GM12878 (cell line): ENCODE results near the gene FRK. TPM values are rescaled to one million over a fixed set of nuclear protein-coding genes. Genes with fewer than 3 reads are reported as not detected.

Experiments used
- ATAC-seq: fragments of 200-7000 bp; cut with Tn5 transposase; 3 replicates; pipeline ENCODE4 v1.9.1; 2020; ENCODE audit warnings: mild to moderate bottlenecking, moderate library complexity
- BruUV-seq: library from RNA; stranded (reverse); fragments of 400-500 nt; replicated peaks from 2 replicates; lab custom pipeline; 2021; lab: Mats Ljungman, UMichigan
- CTCF ChIA-PET: fragments of 300-600 bp; sonication (Branson Sonifier 250); formaldehyde crosslinking; extraction: SDS; loops from one replicate; lab custom pipeline; 2021; ENCODE audit warnings: inconsistent platforms; lab: Yijun Ruan, JAX
- POLR2A ChIA-PET: fragments of 350-600 bp; formaldehyde crosslinking; extraction: SDS; loops from one replicate; lab custom pipeline; 2021; ENCODE audit warnings: inconsistent platforms; lab: Charles Lee
- RAD21 ChIA-PET: fragments of 300-600 bp; sonication (Branson Sonifier 250); formaldehyde crosslinking; loops from one replicate; lab custom pipeline; 2023; ENCODE audit warnings: antibody characterized with exemption; ENCODE audit not compliant: unreplicated experiment; lab: Charles Lee
- SMC1A ChIA-PET: fragments of 300-600 bp; sonication (Branson Sonifier 250); formaldehyde crosslinking; loops from one replicate; lab custom pipeline; 2023; ENCODE audit not compliant: unreplicated experiment, uncharacterized antibody; lab: Charles Lee
- DNase-seq: peaks from one replicate; pipeline ENCODE4 v3.0.0-alpha.2; 2011; ENCODE audit warnings: low read depth, low spot score
- FAIRE-seq: peaks from 3 replicates; lab custom pipeline; 2011; peaks lifted over from hg19 to GRCh38; lab: Jason Lieb, UNC
- H2AFZ ChIP-seq: 2 replicates; pipeline ENCODE4 v1.6.0; 2011; ENCODE audit warnings: low read depth, low read length, control low read depth; ENCODE audit not compliant: control insufficient read depth
- H3K27ac ChIP-seq: 2 replicates; pipeline ENCODE4 v1.5.1; 2011; ENCODE audit warnings: control low read depth; ENCODE audit not compliant: control insufficient read depth, insufficient read depth
- H3K27me3 ChIP-seq, 2 experiments: replicated peaks in 1 of 2; 2 replicates each; pipeline versions ENCODE4 v1.6.0 to v1.6.1; 2011; ENCODE audit warnings: low read length in 1 of 2; ENCODE audit not compliant: control insufficient read depth in 2 of 2, insufficient read depth in 2 of 2
- H3K36me3 ChIP-seq, 2 experiments: 2 replicates each; pipeline ENCODE4 v1.5.1; 2011; ENCODE audit warnings: low read length in 1 of 2; ENCODE audit not compliant: control insufficient read depth in 2 of 2, insufficient read depth in 2 of 2
- H3K4me1 ChIP-seq: 2 replicates; pipeline ENCODE4 v1.6.1; 2011; ENCODE audit warnings: mild to moderate bottlenecking, low read length, moderate library complexity, mixed read lengths; ENCODE audit not compliant: control insufficient read depth, insufficient read depth
- H3K4me2 ChIP-seq: 2 replicates; pipeline ENCODE4 v1.6.0; 2011; ENCODE audit warnings: control low read depth; ENCODE audit not compliant: control insufficient read depth, insufficient read depth
- H3K4me3 ChIP-seq: fragments of 200-600 bp; sonication (generic); 2 replicates; pipeline ENCODE4 v1.5.1; 2016
- H3K79me2 ChIP-seq: 2 replicates; pipeline ENCODE4 v1.6.0; 2011; ENCODE audit warnings: low read length; ENCODE audit not compliant: control insufficient read depth, insufficient read depth
- H3K9ac ChIP-seq: 2 replicates; pipeline ENCODE4 v1.8.0; 2011; ENCODE audit warnings: low read length, control low read depth, mixed read lengths; ENCODE audit not compliant: control insufficient read depth, insufficient read depth
- H3K9me3 ChIP-seq: replicated peaks from 3 replicates; pipeline ENCODE4 v1.5.1; 2011; ENCODE audit warnings: mild to moderate bottlenecking, low read length; ENCODE audit not compliant: control insufficient read depth, insufficient read depth
- H4K20me1 ChIP-seq: 2 replicates; pipeline ENCODE4 v1.6.0; 2011; ENCODE audit not compliant: control insufficient read depth, insufficient read depth
- CUX1 ChIP-seq: IDR thresholded peaks from 2 replicates; pipeline ENCODE4 v1.6.1; 2012; ENCODE audit warnings: improper control_type of control experiment, low read depth, low read length; ENCODE audit not compliant: insufficient replicate concordance
- MLLT1 ChIP-seq: fragments of 450-650 bp; IDR thresholded peaks from 2 replicates; pipeline ENCODE4 v1.6.1; 2016; ENCODE audit warnings: mild to moderate bottlenecking
- NBN ChIP-seq: fragments of 450-650 bp; IDR thresholded peaks from 2 replicates; pipeline ENCODE4 v1.6.1; 2016
- SIN3A ChIP-seq: IDR thresholded peaks from 2 replicates; pipeline ENCODE4 v1.6.1; 2012; ENCODE audit warnings: low read depth, low read length, improper control_type of control experiment
- SKIL ChIP-seq: fragments of 450-650 bp; IDR thresholded peaks from 2 replicates; pipeline ENCODE4 v1.6.1; 2017; ENCODE audit warnings: mild to moderate bottlenecking, low read depth, inconsistent platforms; ENCODE audit not compliant: poor library complexity, severe bottlenecking
- ZNF687 ChIP-seq: fragments of 450-650 bp; IDR thresholded peaks from 2 replicates; pipeline ENCODE4 v1.6.1; 2017; ENCODE audit warnings: mild to moderate bottlenecking, moderate library complexity
- WGBS: methylation state at CpG from one replicate; pipeline ENCODE4 v1.1.6; 2016; ENCODE audit warnings: low lambda C conversion rate; ENCODE audit not compliant: insufficient replicate concordance, insufficient coverage; ENCODE audit errors: missing lambda C conversion rate; 5-methylcytosine and 5-hydroxymethylcytosine counted together
- in situ Hi-C: fragments of 300-500 bp; cut with MboI; formaldehyde crosslinking; loops from 9 replicates; pipeline ENCODE4 v1.14.3; 2018; ENCODE audit warnings: mixed read lengths
- intact Hi-C: fragments of 100-400 bp; cut with micrococcal nuclease; formaldehyde crosslinking; loops from one replicate; pipeline ENCODE4 v1.14.2; 2022; ENCODE audit not compliant: unreplicated experiment
- polyA plus RNA-seq, 11 experiments: library from polyadenylated mRNA; depleted of rRNA in 4 of 11; unstranded in 6 of 11; stranded (reverse) in 5 of 11; fragments of >200 nt; fragmentation: Nextera tagmentation in 4 of 11; fragmentation: Illumina TruSeq in 1 of 11; extraction: Ambion mirVana in 4 of 11; extraction: Trizol in 1 of 11; gene quantifications; 1 replicate in 1 of 11; 2 replicates in 10 of 11; pipeline versions ENCODE4 v1.2.1 to v1.2.3, GENCODE V29; 2011 to 2016; ENCODE audit warnings: inconsistent platforms in 2 of 11, missing spikeins in 2 of 11, low read depth in 1 of 11
- total RNA-seq, 4 experiments: library from RNA; depleted of rRNA in 3 of 4; stranded (reverse); fragments of >200 nt in 3 of 4; fragmentation: Illumina TruSeq in 1 of 4; extraction: Trizol in 1 of 4; gene quantifications; 2 replicates each; pipeline versions ENCODE4 v1.2.1 to v1.2.3, GENCODE V29; 2013 to 2021

The FRK gene
- total and polyA plus RNA-seq, 10 of the 15 experiments (the other 5 are each of a cell fraction or from before 2014, with no cell fraction given): 0.29 to 2.4 (median 1.2) TPM

- intact Hi-C loops: loop anchor here (1.0 to 10.0 kb wide), 3 partner anchors 90 to 303 kb away; no protein-coding TSS in a partner anchor
- Histone ChIP-seq H3K9ac (peak overlapping the region; percentile 92), H3K27ac (peak overlapping the region; percentile 93), H3K9me3 (peaks cover 5% of the 10 kb centered on the region; the same call in 2 of the 3 replicates), H3K79me2 (peaks cover 90% of the 10 kb centered on the region), H3K36me3 (no peaks in the 10 kb centered on the region; a peak in 1 of 4 replicates), H2AFZ (peak overlapping the region; percentile 97), H3K4me2 (peak overlapping the region; percentile 91), H4K20me1 (no peaks in the 10 kb centered on the region), H3K27me3 (no peaks in the 10 kb centered on the region), H3K4me1 (peaks cover 23% of the 10 kb centered on the region), H3K4me3 (peak overlapping the region; percentile 67)
- peak; percentile 31 for FAIRE-seq
- RAD21 ChIA-PET: interaction anchor here (0.6 to 4.0 kb wide), 15 partner anchors 10 to 179 kb away, joined by 3 to 61 read pairs (median 4); partner anchors contain the start of genes FRK and TSPYL1
- CTCF ChIA-PET: interaction anchor here (0.8 to 7.9 kb wide), 9 partner anchors 10 to 172 kb away, joined by 3 to 106 read pairs (median 8); no protein-coding TSS in a partner anchor
- no peak; the same call in 1 of the 3 replicates for ATAC-seq
- TF ChIP-seq MLLT1 (0 out of 2 replicates have a peak, but pooled peaks have one; percentile 28), CUX1 (no peak), SIN3A (0 out of 2 replicates have a peak, but pooled peaks have one; percentile 60), NBN (0 out of 2 replicates have a peak, but pooled peaks have one; percentile 5), ZNF687 (no peak), SKIL (peak; percentile 14)
- TSS peak; percentile 52 for BruUV-seq
- SMC1A ChIA-PET: interaction anchor here (0.6 to 5.3 kb wide), 16 partner anchors 11 to 211 kb away, joined by 3 to 57 read pairs (median 4); partner anchors contain the start of gene FRK
- under 1% methylated on average over 12 of the region's 12 CpGs for WGBS
- in situ Hi-C loops: no loop called here
- POLR2A ChIA-PET: interaction anchor here (0.6 to 4.4 kb wide), 14 partner anchors 8 to 470 kb away, joined by 3 to 51 read pairs (median 4); partner anchors contain the start of genes DSE, FRK and RWDD1
- DNase-seq: no peak
These were observed 40.6 kb upstream of the FRK start for GRCh38 chr6:116101302-116101718.
